ENCODE results near the gene DRGX. TPM values are rescaled to one million over a fixed set of nuclear protein-coding genes. Genes with fewer than 3 reads are reported as not detected.

Gene DRGX
- total and polyA plus RNA-seq, 2 of the 4 experiments (the other 2 are of a cell fraction), result not detected

- no peak overlapping the region for H4K91ac ChIP-seq (ENCODE audit: insufficient read depth, low read depth, low read length)
- no peak overlapping the region for H3K56ac ChIP-seq (ENCODE audit: extremely low read depth, insufficient read depth, low read length)
- no peak overlapping the region for H3K9ac ChIP-seq (ENCODE audit: low read depth, low read length)
- no peak overlapping the region for H3K27ac ChIP-seq (ENCODE audit: insufficient read depth, low read length)
- no peak overlapping the region for H2BK120ac ChIP-seq (ENCODE audit: low read depth, low read length)
- peaks cover 16% of the 10 kb centered on the region for H3K27me3 ChIP-seq (ENCODE audit: control insufficient read depth, insufficient read depth, low read length)
- no peak overlapping the region for H3K14ac ChIP-seq (replicated peaks; ENCODE audit: low read depth, low read length)
- no peaks in the 10 kb centered on the region for H3K36me3 ChIP-seq (ENCODE audit: control insufficient read depth, insufficient read depth, low read length)
- no peak for TF ChIP-seq NFE2L2 (IDR thresholded peaks at IDR 0.05; ENCODE audit: low read depth, low read length)
- no peak for TF ChIP-seq POLR2A (IDR thresholded peaks at IDR 0.05; ENCODE audit: low read depth, low read length)
- TF ChIP-seq RAD21 (IDR thresholded peaks at IDR 0.05; ENCODE audit: low read length), result no peak
- no peak for TF ChIP-seq ELK1 (IDR thresholded peaks at IDR 0.05; ENCODE audit: borderline replicate concordance, low read depth, low read length)
- no peak for TF ChIP-seq FOS (IDR thresholded peaks at IDR 0.05; ENCODE audit: low read depth, low read length)
- no peak for TF ChIP-seq CHD1 (IDR thresholded peaks at IDR 0.05; ENCODE audit: low read depth, low read length)
- no peak for TF ChIP-seq SMC3 (IDR thresholded peaks at IDR 0.05; ENCODE audit: low read depth, low read length)
- TF ChIP-seq USF2 (IDR thresholded peaks at IDR 0.05; ENCODE audit: low read depth, low read length), result no peak
- no peak for TF ChIP-seq CEBPB (IDR thresholded peaks at IDR 0.05; ENCODE audit: low read depth, low read length)
- TF ChIP-seq MAFK (IDR thresholded peaks at IDR 0.05; ENCODE audit: low read depth, low read length), result no peak
- no peak for TF ChIP-seq RCOR1 (IDR thresholded peaks at IDR 0.05; ENCODE audit: insufficient replicate concordance, low read length)
- no peak for TF ChIP-seq MXI1 (IDR thresholded peaks at IDR 0.05; ENCODE audit: borderline replicate concordance, low read depth, low read length)
- TF ChIP-seq CTCF (conservative IDR thresholded peaks at IDR 0.05; ENCODE audit: low read depth, low read length), result no peak; the same call in 1 of the 2 replicates
- no peak for TF ChIP-seq MAZ (IDR thresholded peaks at IDR 0.05; ENCODE audit: borderline replicate concordance, low read depth, low read length)
- no peak for TF ChIP-seq RFX5 (IDR thresholded peaks at IDR 0.05; ENCODE audit: low read depth, low read length)
- no peak for TF ChIP-seq BHLHE40 (IDR thresholded peaks at IDR 0.05; ENCODE audit: low read depth, low read length)
- CTCF ChIA-PET, result no interaction called here
- ATAC-seq (ENCODE audit: low read depth) (no peak), DNase-seq (no peak)
- dilution Hi-C loops (cut with HindIII; ENCODE audit: low sequenced_read_pairs, unreplicated experiment) (no loop called here), in situ Hi-C loops (cut with MboI; ENCODE audit: low sequenced_read_pairs) (no loop called here), intact Hi-C loops (cut with micrococcal nuclease) (no loop called here)
- POLR2A ChIA-PET (ENCODE audit: unreplicated experiment), result no interaction called here
- H2AFZ ChIP-seq (replicated peaks; ENCODE audit: low read length, poor library complexity), result no peak overlapping the region
- WGBS, 2 experiments (ENCODE audit: extremely low coverage in 2 of 2, insufficient read length in 1 of 2), result no CpG with 5 or more reads among the region's 2 CpGs
- H4K20me1 ChIP-seq (ENCODE audit: insufficient read depth, low read length), result no peaks in the 10 kb centered on the region
- H4K8ac ChIP-seq (ENCODE audit: low read depth in 2 of 2, low read length in 2 of 2), result no peak overlapping the region
- no peaks in the 10 kb centered on the region for H3K9me1 ChIP-seq (ENCODE audit: insufficient read depth, low read length)
- H3K4me2 ChIP-seq (ENCODE audit: low read depth, low read length), result no peak overlapping the region
- H3K4ac ChIP-seq (ENCODE audit: low read depth, low read length), result no peak overlapping the region
- no peak overlapping the region for H2AK9ac ChIP-seq (replicated peaks; ENCODE audit: low read depth, low read length, poor library complexity)
- H3K9me3 ChIP-seq (ENCODE audit: control insufficient read depth, insufficient read depth, low read length), result no peaks in the 10 kb centered on the region
- BruUV-seq (replicated peaks), result no TSS peak
- no peak overlapping the region for H3K4me3 ChIP-seq (ENCODE audit: insufficient read depth, low read depth, low read length)
- no peaks in the 10 kb centered on the region for H3K4me1 ChIP-seq (ENCODE audit: control insufficient read depth, insufficient read depth, low read length)
- no peak overlapping the region for H4K5ac ChIP-seq (ENCODE audit: low read depth, low read length)
- H2BK5ac ChIP-seq (ENCODE audit: low read depth, low read length, poor library complexity, severe bottlenecking), result no peak overlapping the region
- H3K18ac ChIP-seq (ENCODE audit: low read depth, low read length), result no peak overlapping the region
- H3K23ac ChIP-seq (ENCODE audit: low read depth, low read length), result no peak overlapping the region
- no peak overlapping the region for H2AK5ac ChIP-seq (ENCODE audit: low read depth, low read length)
- no peaks in the 10 kb centered on the region for H3K79me1 ChIP-seq (ENCODE audit: low read depth in 1 of 2, low read length in 2 of 2)
- no peak overlapping the region for H2BK20ac ChIP-seq (ENCODE audit: low read depth, low read length)
- H2BK15ac ChIP-seq (ENCODE audit: low read depth, low read length), result no peak overlapping the region
Observed at GRCh38 chr10:49418328-49418727, 22.4 kb upstream of the DRGX start.

Data from IMR-90 (cell line).